HCT116 (cell line): ENCODE results near the gene SPRED1. TPM values are rescaled to one million over a fixed set of nuclear protein-coding genes. Genes with fewer than 3 reads are reported as not detected.

ENCODE experiments used
- ATAC-seq: fragments of 200-7000 bp; cut with Tn5 transposase; 2 replicates; pipeline ENCODE4 v1.9.1; 2020; ENCODE audit warnings: mild to moderate bottlenecking, moderate library complexity
- BruUV-seq: library from RNA; stranded (reverse); fragments of 400-500 nt; replicated peaks from 2 replicates; lab custom pipeline; 2021; lab: Mats Ljungman, UMichigan
- CTCF ChIA-PET: fragments of 300-600 bp; sonication (Branson Sonifier 250); formaldehyde crosslinking; loops from one replicate; lab custom pipeline; 2021; ENCODE audit warnings: antibody characterized with exemption; lab: Charles Lee
- POLR2A ChIA-PET: fragments of 300-600, 350-600 bp; sonication (Branson Sonifier 250); formaldehyde crosslinking; loops from one replicate; lab custom pipeline; 2021; ENCODE audit warnings: antibody characterized with exemption; lab: Charles Lee
- RAD21 ChIA-PET, 2 experiments: fragments of 300-600 bp; sonication (Branson Sonifier 250); formaldehyde crosslinking; loops; one replicate each; lab custom pipeline; 2023; ENCODE audit warnings: low total read pairs in 2 of 2; ENCODE audit not compliant: uncharacterized antibody in 2 of 2, unreplicated experiment in 2 of 2, low non-redundant PET in 1 of 2; lab: Charles Lee
- DNase-seq: peaks from one replicate; pipeline ENCODE4 v3.0.0-alpha.2; 2010; ENCODE audit warnings: low read depth, low spot score
- H2AFZ ChIP-seq: fragments of 200-600 bp; shearing (Covaris generic), sonication (generic); 2 replicates; pipeline ENCODE4 v1.6.1; 2017; ENCODE audit warnings: low read depth, mixed run types, mixed read lengths, antibody characterized with exemption, low read length; ENCODE audit not compliant: poor library complexity, severe bottlenecking
- H3K27ac ChIP-seq: 2 replicates; pipeline ENCODE4 v1.5.1; 2012; ENCODE audit warnings: low read depth, low read length
- H3K27me3 ChIP-seq: fragments of 200-600 bp; sonication (generic); 2 replicates; pipeline ENCODE4 v1.6.1; 2016; ENCODE audit warnings: mixed run types, low read length, mixed read lengths; ENCODE audit not compliant: insufficient read depth
- H3K36me3 ChIP-seq, 2 experiments: fragments of 200-500 bp in 1 of 2; fragments of 200-600 bp in 1 of 2; sonication (Bioruptor generic) in 1 of 2; sonication (generic) in 1 of 2; 2 replicates each; pipeline versions ENCODE4 v1.5.1 to v1.6.1; 2014 to 2016; ENCODE audit warnings: low read length in 2 of 2, inconsistent platforms in 1 of 2, mixed read lengths in 1 of 2, mixed run types in 1 of 2; ENCODE audit not compliant: insufficient read depth in 2 of 2, control insufficient read depth in 1 of 2
- H3K4me1 ChIP-seq, 2 experiments: fragments of 200-600 bp in 1 of 2; sonication (generic) in 1 of 2; 2 replicates each; pipeline versions ENCODE4 v1.5.1 to v1.6.1; 2012 to 2017; ENCODE audit warnings: low read length in 2 of 2, inconsistent platforms in 1 of 2, mild to moderate bottlenecking in 1 of 2, mixed read lengths in 1 of 2, mixed run types in 1 of 2, moderate library complexity in 1 of 2; ENCODE audit not compliant: insufficient read depth in 2 of 2, control insufficient read depth in 1 of 2
- H3K4me2 ChIP-seq: fragments of 200-600 bp; sonication (generic); 2 replicates; pipeline ENCODE4 v1.6.1; 2017; ENCODE audit warnings: mixed run types, low read length, mixed read lengths
- H3K4me3 ChIP-seq, 2 experiments: fragments of 200-600 bp in 1 of 2; sonication (generic) in 1 of 2; replicated peaks in 1 of 2; 2 replicates each; pipeline ENCODE4 v1.5.1; 2011 to 2016; ENCODE audit warnings: low read length in 2 of 2, control low read depth in 1 of 2, low read depth in 1 of 2, mild to moderate bottlenecking in 1 of 2, mixed read lengths in 1 of 2, mixed run types in 1 of 2
- H3K79me2 ChIP-seq: fragments of 200-600 bp; sonication (generic); 2 replicates; pipeline ENCODE4 v1.6.1; 2017; ENCODE audit warnings: mild to moderate bottlenecking, mixed run types, low read length, moderate library complexity, mixed read lengths; ENCODE audit not compliant: insufficient read depth
- H3K9ac ChIP-seq: fragments of 200-600 bp; sonication (generic); 2 replicates; pipeline ENCODE4 v1.6.1; 2016; ENCODE audit warnings: low read length, mixed read lengths
- H3K9me2 ChIP-seq: fragments of 200-600 bp; sonication (generic), shearing (Covaris generic); 2 replicates; pipeline ENCODE4 v1.6.1; 2017; ENCODE audit warnings: mixed run types, mild to moderate bottlenecking, moderate library complexity; ENCODE audit not compliant: insufficient read depth
- H3K9me3 ChIP-seq, 2 experiments: fragments of 200-500 bp in 1 of 2; fragments of 200-600 bp in 1 of 2; sonication (Bioruptor generic) in 1 of 2; sonication (generic) in 1 of 2; 2 replicates each; pipeline ENCODE4 v1.6.1; 2014 to 2017; ENCODE audit warnings: low read length in 2 of 2, mixed read lengths in 2 of 2, inconsistent platforms in 1 of 2, low read depth in 1 of 2, mild to moderate bottlenecking in 1 of 2, mixed run types in 1 of 2, moderate library complexity in 1 of 2; ENCODE audit not compliant: control insufficient read depth in 1 of 2, insufficient read depth in 1 of 2
- H4K20me1 ChIP-seq: fragments of 200-600 bp; sonication (generic), shearing (Covaris generic); 2 replicates; pipeline ENCODE4 v1.6.1; 2017; ENCODE audit warnings: mixed run types, mild to moderate bottlenecking, moderate library complexity; ENCODE audit not compliant: insufficient read depth
- ATF3 ChIP-seq: IDR thresholded peaks from 2 replicates; pipeline ENCODE4 v1.6.1; 2012
- CEBPB ChIP-seq: IDR thresholded peaks from 2 replicates; pipeline ENCODE4 v1.6.1; 2012; ENCODE audit warnings: low read depth
- EGR1 ChIP-seq: IDR thresholded peaks from 2 replicates; pipeline ENCODE4 v1.6.1; 2012; ENCODE audit warnings: low read depth
- ELF1 ChIP-seq: IDR thresholded peaks from 2 replicates; pipeline ENCODE4 v1.6.1; 2012; ENCODE audit warnings: low read depth, borderline replicate concordance
- EZH2 ChIP-seq: fragments of 200-600 bp; sonication (generic); IDR thresholded peaks from 2 replicates; pipeline ENCODE4 v1.6.1; 2017; ENCODE audit warnings: antibody characterized with exemption, mixed run types
- EZH2phosphoT487 ChIP-seq: fragments of 200-600 bp; IDR thresholded peaks from 2 replicates; pipeline ENCODE4 v1.6.1; 2018; ENCODE audit warnings: antibody characterized with exemption, borderline replicate concordance
- FOSL1 ChIP-seq: IDR thresholded peaks from 2 replicates; pipeline ENCODE4 v1.6.1; 2012; ENCODE audit warnings: low read depth
- MAX ChIP-seq: IDR thresholded peaks from 2 replicates; pipeline ENCODE4 v1.6.1; 2012
- POLR2AphosphoS5 ChIP-seq: IDR thresholded peaks from 2 replicates; pipeline ENCODE4 v1.6.1; 2011; ENCODE audit warnings: mild to moderate bottlenecking, low read depth, low read length, moderate library complexity
- SIN3A ChIP-seq: IDR thresholded peaks from 2 replicates; pipeline ENCODE4 v1.6.1; 2012; ENCODE audit warnings: low read depth
- SP1 ChIP-seq: IDR thresholded peaks from 2 replicates; pipeline ENCODE4 v1.6.1; 2012; ENCODE audit warnings: low read depth
- SRF ChIP-seq: IDR thresholded peaks from 2 replicates; pipeline ENCODE4 v1.6.1; 2012; ENCODE audit warnings: low read depth
- YY1 ChIP-seq: IDR thresholded peaks from 2 replicates; pipeline ENCODE4 v1.6.1; 2011; ENCODE audit warnings: low read length, low read depth, moderate library complexity, mild to moderate bottlenecking; ENCODE audit not compliant: insufficient replicate concordance; ENCODE audit errors: extremely low read depth
- ZFX ChIP-seq: fragments of 450-650 bp; IDR thresholded peaks from 2 replicates; pipeline ENCODE4 v1.6.1; 2017
- ZNF274 ChIP-seq: fragments of 200-500 bp; sonication (Bioruptor generic); IDR thresholded peaks from 2 replicates; pipeline ENCODE4 v1.6.1; 2014; ENCODE audit warnings: mild to moderate bottlenecking, low read depth, low read length, inconsistent platforms
- intact Hi-C: fragments of 100-400 bp; cut with micrococcal nuclease; formaldehyde crosslinking; loops from 2 replicates; pipeline ENCODE4 v1.10.0; 2022
- total RNA-seq: library from RNA; stranded (reverse); gene quantifications from one replicate; pipeline ENCODE4 v1.2.1, GENCODE V29; 2021; ENCODE audit not compliant: unreplicated experiment
- TF ChIP-seq, protein P1 (sequence below): IDR thresholded peaks from 2 replicates; pipeline ENCODE4 v1.6.1; 2011; ENCODE audit warnings: mild to moderate bottlenecking, low read length, moderate library complexity; ENCODE audit not compliant: insufficient replicate concordance; ENCODE audit errors: extremely low read depth

The SPRED1 gene
- total RNA-seq, 1 experiment from 2014 or later: 24.7 TPM

DNA sequence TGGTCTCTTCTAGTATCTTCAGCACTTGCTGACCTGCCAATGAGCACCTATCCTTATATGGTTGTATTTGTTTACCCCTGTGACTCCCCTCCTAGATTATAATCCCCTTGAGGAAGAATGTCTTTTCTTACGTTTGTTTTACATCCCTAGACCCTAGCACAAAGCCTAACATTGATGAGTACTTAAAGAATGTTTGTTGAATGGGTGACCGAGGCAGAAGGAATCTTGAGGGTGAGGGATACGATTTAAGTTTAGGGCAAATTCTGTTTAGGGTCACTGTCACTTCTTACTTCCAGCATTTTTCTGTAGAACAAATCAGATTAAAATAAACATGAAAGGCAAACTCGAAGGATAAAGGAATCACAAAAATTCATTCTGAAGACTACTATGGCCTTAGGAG, 120.4 kb downstream of the SPRED1 start:
- H3K27ac ChIP-seq: no peak overlapping the region
- no peaks in the 10 kb centered on the region for H3K36me3 ChIP-seq
- H4K20me1 ChIP-seq: no peaks in the 10 kb centered on the region
- no peak overlapping the region for H2AFZ ChIP-seq
- no peaks in the 10 kb centered on the region for H3K4me1 ChIP-seq
- intact Hi-C loops: no loop called here
- ChIA-PET RAD21 (no interaction called here), POLR2A (no interaction called here), CTCF (no interaction called here)
- no TSS peak for BruUV-seq
- no peaks in the 10 kb centered on the region for H3K9me2 ChIP-seq
- no peaks in the 10 kb centered on the region for H3K79me2 ChIP-seq
- no peak for DNase-seq
- H3K4me2 ChIP-seq: no peak overlapping the region
- no peaks in the 10 kb centered on the region for H3K27me3 ChIP-seq
- H3K4me3 ChIP-seq: no peak overlapping the region
- TF ChIP-seq FOSL1 (no peak), MAX (no peak), SRF (no peak), EGR1 (no peak), YY1 (no peak), SP1 (no peak), ELF1 (no peak), ATF3 (no peak), EZH2 (no peak), SIN3A (no peak), EZH2phosphoT487 (no peak), ZFX (no peak), CEBPB (no peak), POLR2AphosphoS5 (no peak), ZNF274 (no peak)
- TF ChIP-seq, protein P1, sequence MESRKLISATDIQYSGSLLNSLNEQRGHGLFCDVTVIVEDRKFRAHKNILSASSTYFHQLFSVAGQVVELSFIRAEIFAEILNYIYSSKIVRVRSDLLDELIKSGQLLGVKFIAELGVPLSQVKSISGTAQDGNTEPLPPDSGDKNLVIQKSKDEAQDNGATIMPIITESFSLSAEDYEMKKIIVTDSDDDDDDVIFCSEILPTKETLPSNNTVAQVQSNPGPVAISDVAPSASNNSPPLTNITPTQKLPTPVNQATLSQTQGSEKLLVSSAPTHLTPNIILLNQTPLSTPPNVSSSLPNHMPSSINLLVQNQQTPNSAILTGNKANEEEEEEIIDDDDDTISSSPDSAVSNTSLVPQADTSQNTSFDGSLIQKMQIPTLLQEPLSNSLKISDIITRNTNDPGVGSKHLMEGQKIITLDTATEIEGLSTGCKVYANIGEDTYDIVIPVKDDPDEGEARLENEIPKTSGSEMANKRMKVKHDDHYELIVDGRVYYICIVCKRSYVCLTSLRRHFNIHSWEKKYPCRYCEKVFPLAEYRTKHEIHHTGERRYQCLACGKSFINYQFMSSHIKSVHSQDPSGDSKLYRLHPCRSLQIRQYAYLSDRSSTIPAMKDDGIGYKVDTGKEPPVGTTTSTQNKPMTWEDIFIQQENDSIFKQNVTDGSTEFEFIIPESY: no peak
- no peaks in the 10 kb centered on the region for H3K9me3 ChIP-seq
- H3K9ac ChIP-seq: no peak overlapping the region
- no peak for ATAC-seq
